Measurements from ENCODE around the gene NLGN1.

NLGN1 gene

GRCh38 chr3:173404156-173404555 lies 6.6 kb downstream of the NLGN1 start:
- no peak for TF ChIP-seq PPARA (CRISPR knock-in tag; IDR thresholded peaks at IDR 0.05; ENCODE audit: borderline replicate concordance)
- TF ChIP-seq ISL1 (CRISPR knock-in tag; IDR thresholded peaks at IDR 0.05), result no peak
- TF ChIP-seq GLIS3 (CRISPR knock-in tag; IDR thresholded peaks at IDR 0.05), result no peak
- TF ChIP-seq ZFP30 (CRISPR knock-in tag; IDR thresholded peaks at IDR 0.05), result no peak
- TF ChIP-seq ARNTL (CRISPR knock-in tag; IDR thresholded peaks at IDR 0.05; ENCODE audit: borderline replicate concordance, low read depth), result no peak
- TF ChIP-seq PATZ1 (CRISPR knock-in tag; IDR thresholded peaks at IDR 0.05; ENCODE audit: borderline replicate concordance), result no peak
- TF ChIP-seq SNAI2 (CRISPR knock-in tag; IDR thresholded peaks at IDR 0.05), result no peak
- no peak for TF ChIP-seq OSR1 (CRISPR knock-in tag; IDR thresholded peaks at IDR 0.05)
- no peak for TF ChIP-seq BACH2 (CRISPR knock-in tag; IDR thresholded peaks at IDR 0.05; ENCODE audit: borderline replicate concordance)
- ATAC-seq, result no peak

- TF ChIP-seq TCF4 (CRISPR knock-in tag; IDR thresholded peaks at IDR 0.05; ENCODE audit: borderline replicate concordance) (no peak), TSHZ2 (CRISPR knock-in tag; IDR thresholded peaks at IDR 0.05) (no peak), ESRRG (CRISPR knock-in tag; IDR thresholded peaks at IDR 0.05) (no peak), ZFP3 (CRISPR knock-in tag; IDR thresholded peaks at IDR 0.05) (no peak), TOX (CRISPR knock-in tag; IDR thresholded peaks at IDR 0.05; ENCODE audit: borderline replicate concordance) (no peak), BACH2 (CRISPR knock-in tag; IDR thresholded peaks at IDR 0.05; ENCODE audit: borderline replicate concordance) (no peak), CSDC2 (CRISPR knock-in tag; IDR thresholded peaks at IDR 0.05) (no peak), ZFP30 (CRISPR knock-in tag; IDR thresholded peaks at IDR 0.05) (no peak), CREB5 (CRISPR knock-in tag; IDR thresholded peaks at IDR 0.05; ENCODE audit: low read depth) (no peak)
- ATAC-seq, result no peak
Measured at GRCh38 chr3:173410436-173410835, 12.9 kb downstream of the NLGN1 start.

GRCh38 chr3:173410849-173411248 lies 13.3 kb downstream of the NLGN1 start:
- ATAC-seq, result no peak; the same call in 2 of the 3 replicates
- TF ChIP-seq POU6F1 (CRISPR knock-in tag; IDR thresholded peaks at IDR 0.05; ENCODE audit: borderline replicate concordance, low read depth) (no peak), ZC3H10 (CRISPR knock-in tag; IDR thresholded peaks at IDR 0.05) (no peak), TOX (CRISPR knock-in tag; IDR thresholded peaks at IDR 0.05; ENCODE audit: borderline replicate concordance) (no peak), ESRRG (CRISPR knock-in tag; IDR thresholded peaks at IDR 0.05) (no peak), TCF4 (CRISPR knock-in tag; IDR thresholded peaks at IDR 0.05; ENCODE audit: borderline replicate concordance) (no peak), CSDC2 (CRISPR knock-in tag; IDR thresholded peaks at IDR 0.05) (no peak), ARNTL (CRISPR knock-in tag; IDR thresholded peaks at IDR 0.05; ENCODE audit: borderline replicate concordance, low read depth) (no peak), CREB5 (CRISPR knock-in tag; IDR thresholded peaks at IDR 0.05; ENCODE audit: low read depth) (no peak), OSR1 (CRISPR knock-in tag; IDR thresholded peaks at IDR 0.05) (no peak), ZFP30 (CRISPR knock-in tag; IDR thresholded peaks at IDR 0.05) (no peak), BACH2 (CRISPR knock-in tag; IDR thresholded peaks at IDR 0.05; ENCODE audit: borderline replicate concordance) (no peak), ZNF8 (CRISPR knock-in tag; IDR thresholded peaks at IDR 0.05) (no peak), ISL1 (CRISPR knock-in tag; IDR thresholded peaks at IDR 0.05) (no peak), RARB (CRISPR knock-in tag; IDR thresholded peaks at IDR 0.05) (no peak), GLIS3 (CRISPR knock-in tag; IDR thresholded peaks at IDR 0.05) (no peak), ZNF565 (CRISPR knock-in tag; conservative IDR thresholded peaks at IDR 0.05; ENCODE audit: low read depth) (no peak), CSRNP3 (CRISPR knock-in tag; IDR thresholded peaks at IDR 0.05) (no peak), ZFP3 (CRISPR knock-in tag; IDR thresholded peaks at IDR 0.05) (no peak), SNAI2 (CRISPR knock-in tag; IDR thresholded peaks at IDR 0.05) (no peak), PATZ1 (CRISPR knock-in tag; IDR thresholded peaks at IDR 0.05; ENCODE audit: borderline replicate concordance) (no peak)

Measured in SK-N-SH treated with all-trans-retinoic acid at 6 μM for 48 hours (cell line).